Panc1 (cell line): ENCODE data around the gene MOBP. TPM values are rescaled to one million over a fixed set of nuclear protein-coding genes. Genes with fewer than 3 reads are reported as not detected.

ENCODE experiments used
- ATAC-seq: fragments of 200-7000 bp; cut with Tn5 transposase; 2 replicates; pipeline ENCODE4 v1.9.1; 2020; ENCODE audit warnings: mild to moderate bottlenecking, moderate library complexity
- BruUV-seq: library from RNA; stranded (reverse); fragments of 400-500 nt; replicated peaks from 2 replicates; lab custom pipeline; 2021; lab: Mats Ljungman, UMichigan
- CTCF ChIA-PET: fragments of 300-600 bp; sonication (Branson Sonifier 250); formaldehyde crosslinking; loops from one replicate; lab custom pipeline; 2022; ENCODE audit warnings: antibody characterized with exemption; lab: Charles Lee
- POLR2A ChIA-PET: fragments of 300-600 bp; sonication (Branson Sonifier 250); formaldehyde crosslinking; loops from one replicate; lab custom pipeline; 2022; ENCODE audit warnings: antibody characterized with exemption; lab: Charles Lee
- DNase-seq: peaks from one replicate; pipeline ENCODE4 v3.0.0-alpha.2; 2010; ENCODE audit warnings: low read depth, low spot score
- H3K27ac ChIP-seq: 2 replicates; pipeline ENCODE4 v1.5.1; 2011; ENCODE audit warnings: mild to moderate bottlenecking, low read length, inconsistent platforms
- H3K27me3 ChIP-seq: fragments of 200-500 bp; sonication (Bioruptor generic); 2 replicates; pipeline ENCODE4 v1.6.0; 2014; ENCODE audit warnings: low read length, inconsistent platforms; ENCODE audit not compliant: control insufficient read depth, insufficient read depth
- H3K36me3 ChIP-seq: fragments of 200-500 bp; sonication (Bioruptor generic); 2 replicates; pipeline ENCODE4 v1.5.1; 2014; ENCODE audit warnings: inconsistent platforms, mild to moderate bottlenecking, low read length, moderate library complexity; ENCODE audit not compliant: control insufficient read depth, insufficient read depth
- H3K4me1 ChIP-seq: 2 replicates; pipeline ENCODE4 v1.5.1; 2011; ENCODE audit warnings: inconsistent platforms, mild to moderate bottlenecking, low read length, moderate library complexity; ENCODE audit not compliant: control insufficient read depth, insufficient read depth
- H3K4me3 ChIP-seq, 2 experiments: 2 replicates each; pipeline ENCODE4 v1.5.1; 2011 to 2012; ENCODE audit warnings: low read depth in 2 of 2, low read length in 2 of 2, mild to moderate bottlenecking in 2 of 2, inconsistent platforms in 1 of 2, moderate library complexity in 1 of 2
- H3K9me3 ChIP-seq: fragments of 200-500 bp; sonication (Bioruptor generic); 2 replicates; pipeline ENCODE4 v1.5.1; 2014; ENCODE audit warnings: low read depth, mild to moderate bottlenecking, inconsistent platforms, low read length, moderate library complexity; ENCODE audit not compliant: control insufficient read depth, insufficient read depth
- POLR2AphosphoS5 ChIP-seq: IDR thresholded peaks from 2 replicates; pipeline ENCODE4 v1.6.1; 2012; ENCODE audit warnings: mild to moderate bottlenecking, low read depth, low read length, moderate library complexity
- SIN3A ChIP-seq: IDR thresholded peaks from 2 replicates; pipeline ENCODE4 v1.6.1; 2012; ENCODE audit warnings: low read depth, mild to moderate bottlenecking, low read length, moderate library complexity, borderline replicate concordance; ENCODE audit not compliant: insufficient read depth
- TCF7L2 ChIP-seq: IDR thresholded peaks from 2 replicates; pipeline ENCODE4 v1.6.1; 2011; ENCODE audit warnings: mild to moderate bottlenecking, low read depth, low read length, inconsistent platforms
- in situ Hi-C: cut with HindIII; loops from 2 replicates; pipeline ENCODE4 v1.10.0; 2016; ENCODE audit warnings: low sequenced_read_pairs, low pct_unique_long_range_greater_than_20kb
- intact Hi-C: fragments of 100-400 bp; cut with micrococcal nuclease; formaldehyde crosslinking; loops from one replicate; pipeline ENCODE4 v1.10.0; 2022; ENCODE audit not compliant: unreplicated experiment
- total RNA-seq: library from RNA; stranded (reverse); gene quantifications from one replicate; pipeline ENCODE4 v1.2.1, GENCODE V29; 2021; ENCODE audit not compliant: unreplicated experiment
- TF ChIP-seq, protein P1 (sequence below), 2 experiments: IDR thresholded peaks; 2 replicates each; pipeline ENCODE4 v1.6.1; 2011 to 2012; ENCODE audit warnings: low read depth in 2 of 2, control low read depth in 1 of 2, low read length in 1 of 2, mild to moderate bottlenecking in 1 of 2, moderate library complexity in 1 of 2; ENCODE audit not compliant: insufficient read depth in 1 of 2
- TF ChIP-seq, protein P2 (sequence below): fragments of 450-650 bp; IDR thresholded peaks from 2 replicates; pipeline ENCODE4 v1.5.1; 2017; ENCODE audit warnings: mild to moderate bottlenecking

Gene MOBP
- total RNA-seq, 1 experiment from 2014 or later: not detected

DNA sequence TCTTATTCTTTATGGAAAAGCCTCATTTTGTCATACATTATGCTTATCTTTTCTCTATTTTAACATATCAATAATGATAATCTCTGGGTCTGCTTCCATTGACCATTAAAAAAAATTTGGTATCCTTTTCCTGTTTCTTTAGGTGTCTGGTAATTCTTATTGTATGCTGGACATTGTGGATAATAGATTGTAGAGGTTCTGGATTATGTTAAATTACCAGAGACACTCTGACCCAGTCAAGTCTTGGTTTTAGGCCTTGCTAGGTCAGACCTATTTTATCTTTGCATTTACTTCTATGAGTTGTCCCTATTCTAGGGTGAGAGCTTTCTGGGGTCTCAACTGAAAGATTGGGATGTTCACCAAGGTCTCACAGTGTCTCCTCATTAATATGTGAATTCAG is 9.3 kb downstream of the MOBP start:
- Histone ChIP-seq H3K4me1 (no peaks in the 10 kb centered on the region), H3K27me3 (no peaks in the 10 kb centered on the region), H3K9me3 (no peaks in the 10 kb centered on the region), H3K36me3 (no peaks in the 10 kb centered on the region), H3K4me3 (no peak overlapping the region), H3K27ac (no peak overlapping the region)
- TF ChIP-seq, protein P1, sequence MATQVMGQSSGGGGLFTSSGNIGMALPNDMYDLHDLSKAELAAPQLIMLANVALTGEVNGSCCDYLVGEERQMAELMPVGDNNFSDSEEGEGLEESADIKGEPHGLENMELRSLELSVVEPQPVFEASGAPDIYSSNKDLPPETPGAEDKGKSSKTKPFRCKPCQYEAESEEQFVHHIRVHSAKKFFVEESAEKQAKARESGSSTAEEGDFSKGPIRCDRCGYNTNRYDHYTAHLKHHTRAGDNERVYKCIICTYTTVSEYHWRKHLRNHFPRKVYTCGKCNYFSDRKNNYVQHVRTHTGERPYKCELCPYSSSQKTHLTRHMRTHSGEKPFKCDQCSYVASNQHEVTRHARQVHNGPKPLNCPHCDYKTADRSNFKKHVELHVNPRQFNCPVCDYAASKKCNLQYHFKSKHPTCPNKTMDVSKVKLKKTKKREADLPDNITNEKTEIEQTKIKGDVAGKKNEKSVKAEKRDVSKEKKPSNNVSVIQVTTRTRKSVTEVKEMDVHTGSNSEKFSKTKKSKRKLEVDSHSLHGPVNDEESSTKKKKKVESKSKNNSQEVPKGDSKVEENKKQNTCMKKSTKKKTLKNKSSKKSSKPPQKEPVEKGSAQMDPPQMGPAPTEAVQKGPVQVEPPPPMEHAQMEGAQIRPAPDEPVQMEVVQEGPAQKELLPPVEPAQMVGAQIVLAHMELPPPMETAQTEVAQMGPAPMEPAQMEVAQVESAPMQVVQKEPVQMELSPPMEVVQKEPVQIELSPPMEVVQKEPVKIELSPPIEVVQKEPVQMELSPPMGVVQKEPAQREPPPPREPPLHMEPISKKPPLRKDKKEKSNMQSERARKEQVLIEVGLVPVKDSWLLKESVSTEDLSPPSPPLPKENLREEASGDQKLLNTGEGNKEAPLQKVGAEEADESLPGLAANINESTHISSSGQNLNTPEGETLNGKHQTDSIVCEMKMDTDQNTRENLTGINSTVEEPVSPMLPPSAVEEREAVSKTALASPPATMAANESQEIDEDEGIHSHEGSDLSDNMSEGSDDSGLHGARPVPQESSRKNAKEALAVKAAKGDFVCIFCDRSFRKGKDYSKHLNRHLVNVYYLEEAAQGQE (IDR thresholded peaks at IDR 0.05; ENCODE audit: insufficient read depth in 1 of 2, low read depth in 2 of 2, low read length in 1 of 2): no peak
- TF ChIP-seq TCF7L2 (no peak), SIN3A (no peak), POLR2AphosphoS5 (no peak)
- TF ChIP-seq, protein P2, sequence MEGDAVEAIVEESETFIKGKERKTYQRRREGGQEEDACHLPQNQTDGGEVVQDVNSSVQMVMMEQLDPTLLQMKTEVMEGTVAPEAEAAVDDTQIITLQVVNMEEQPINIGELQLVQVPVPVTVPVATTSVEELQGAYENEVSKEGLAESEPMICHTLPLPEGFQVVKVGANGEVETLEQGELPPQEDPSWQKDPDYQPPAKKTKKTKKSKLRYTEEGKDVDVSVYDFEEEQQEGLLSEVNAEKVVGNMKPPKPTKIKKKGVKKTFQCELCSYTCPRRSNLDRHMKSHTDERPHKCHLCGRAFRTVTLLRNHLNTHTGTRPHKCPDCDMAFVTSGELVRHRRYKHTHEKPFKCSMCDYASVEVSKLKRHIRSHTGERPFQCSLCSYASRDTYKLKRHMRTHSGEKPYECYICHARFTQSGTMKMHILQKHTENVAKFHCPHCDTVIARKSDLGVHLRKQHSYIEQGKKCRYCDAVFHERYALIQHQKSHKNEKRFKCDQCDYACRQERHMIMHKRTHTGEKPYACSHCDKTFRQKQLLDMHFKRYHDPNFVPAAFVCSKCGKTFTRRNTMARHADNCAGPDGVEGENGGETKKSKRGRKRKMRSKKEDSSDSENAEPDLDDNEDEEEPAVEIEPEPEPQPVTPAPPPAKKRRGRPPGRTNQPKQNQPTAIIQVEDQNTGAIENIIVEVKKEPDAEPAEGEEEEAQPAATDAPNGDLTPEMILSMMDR: no peak
- ATAC-seq (no peak), DNase-seq (no peak)
- BruUV-seq: no TSS peak
- intact Hi-C loops: no loop called here
- in situ Hi-C loops: no loop called here
- POLR2A ChIA-PET: no interaction called here
- CTCF ChIA-PET: no interaction called here

DNA sequence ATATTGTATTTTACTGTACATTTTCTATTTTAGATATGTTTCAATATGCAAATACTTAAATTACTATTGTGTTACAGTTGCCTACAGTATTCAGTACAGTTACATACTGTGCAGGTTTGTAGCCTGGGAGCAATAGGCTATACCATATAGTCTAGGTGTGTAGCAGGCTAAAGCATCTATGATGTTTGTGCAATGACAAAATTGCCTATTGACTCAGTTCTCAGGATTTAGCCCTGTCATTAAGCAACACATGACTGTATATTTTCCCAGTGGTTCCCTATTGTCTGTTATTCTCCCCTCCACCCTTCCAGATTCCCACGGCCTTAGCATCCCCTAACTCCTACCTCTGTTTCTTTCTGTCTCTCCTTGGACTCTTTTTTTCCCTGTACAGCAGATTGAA is 10.7 kb downstream of the MOBP start:
- Histone ChIP-seq H3K36me3 (no peaks in the 10 kb centered on the region), H3K9me3 (no peaks in the 10 kb centered on the region), H3K4me3 (no peak overlapping the region), H3K27ac (no peak overlapping the region), H3K4me1 (no peaks in the 10 kb centered on the region), H3K27me3 (no peaks in the 10 kb centered on the region)
- TF ChIP-seq POLR2AphosphoS5 (no peak), SIN3A (no peak), TCF7L2 (no peak)
- TF ChIP-seq, protein P2: no peak
- TF ChIP-seq, protein P1 (IDR thresholded peaks at IDR 0.05; ENCODE audit: insufficient read depth in 1 of 2, low read depth in 2 of 2, low read length in 1 of 2): no peak
- CTCF ChIA-PET: no interaction called here
- intact Hi-C loops (no loop called here), in situ Hi-C loops (no loop called here)
- BruUV-seq: no TSS peak
- DNase-seq (no peak), ATAC-seq (no peak)
- POLR2A ChIA-PET: interaction anchor here (0.6 kb wide), 1 partner anchor 13 kb away, joined by 4 read pairs; no protein-coding TSS in a partner anchor
